H1 (cell line): ENCODE results near the gene MAPRE2. TPM values are rescaled to one million over a fixed set of nuclear protein-coding genes. Genes with fewer than 3 reads are reported as not detected.

Experiments used
- CTCF ChIA-PET: fragments of 300-600 bp; sonication (Branson Sonifier 250); formaldehyde crosslinking; loops from one replicate; lab custom pipeline; 2021; ENCODE audit not compliant: partially characterized antibody; lab: Charles Lee
- POLR2A ChIA-PET: fragments of 300-600 bp; sonication (Branson Sonifier 250); formaldehyde crosslinking; loops from one replicate; lab custom pipeline; 2021; ENCODE audit warnings: inconsistent platforms; ENCODE audit not compliant: partially characterized antibody; lab: Charles Lee
- DNase-seq, 2 experiments: peaks; one replicate each; pipeline versions ENCODE4 v3.0.0 to v3.0.0-alpha.2; 2010 to 2022; ENCODE audit warnings: low spot score in 2 of 2, low read depth in 1 of 2, mixed read lengths in 1 of 2
- FAIRE-seq: peaks from 2 replicates; lab custom pipeline; 2011; peaks lifted over from hg19 to GRCh38; lab: Jason Lieb, UNC
- H2AFZ ChIP-seq: 2 replicates; pipeline ENCODE4 v1.8.1; 2012; ENCODE audit warnings: low read length, inconsistent platforms
- H2AK5ac ChIP-seq: 2 replicates; pipeline ENCODE4 v1.6.1; 2013; ENCODE audit warnings: low read depth, low read length
- H2BK120ac ChIP-seq: replicated peaks from 2 replicates; pipeline ENCODE3; 2013; ENCODE audit warnings: low read depth, low read length, inconsistent platforms
- H2BK12ac ChIP-seq: 2 replicates; pipeline ENCODE4 v1.6.1; 2013; ENCODE audit warnings: low read depth, low read length
- H2BK15ac ChIP-seq: 2 replicates; pipeline ENCODE4 v1.6.1; 2013; ENCODE audit warnings: low read length
- H2BK20ac ChIP-seq: 2 replicates; pipeline ENCODE4 v1.6.1; 2013; ENCODE audit warnings: low read length
- H2BK5ac ChIP-seq: 2 replicates; pipeline ENCODE4 v1.6.1; 2013; ENCODE audit warnings: low read depth, low read length
- H3K14ac ChIP-seq: 2 replicates; pipeline ENCODE4 v1.6.1; 2013; ENCODE audit warnings: inconsistent platforms; ENCODE audit not compliant: insufficient read length
- H3K18ac ChIP-seq: 2 replicates; pipeline ENCODE4 v1.6.1; 2013; ENCODE audit warnings: low read length; ENCODE audit errors: extremely low read depth
- H3K23ac ChIP-seq: 2 replicates; pipeline ENCODE4 v1.6.1; 2013; ENCODE audit warnings: inconsistent platforms; ENCODE audit not compliant: insufficient read length
- H3K23me2 ChIP-seq: 2 replicates; pipeline ENCODE4 v1.6.1; 2013; ENCODE audit warnings: low read depth, low read length
- H3K27ac ChIP-seq: 2 replicates; pipeline ENCODE4 v1.6.1; 2011; ENCODE audit warnings: low read depth, low read length, inconsistent platforms
- H3K27me3 ChIP-seq, 4 experiments: replicated peaks in 1 of 4; 1 replicate in 1 of 4; 2 replicates in 3 of 4; pipeline versions ENCODE4 v1.6.1 to v1.8.1; 2011 to 2013; ENCODE audit warnings: low read length in 3 of 4, mild to moderate bottlenecking in 3 of 4, inconsistent platforms in 2 of 4, mixed read lengths in 2 of 4, moderate library complexity in 1 of 4; ENCODE audit not compliant: control insufficient read depth in 3 of 4, insufficient read depth in 3 of 4; ENCODE audit errors: extremely low read depth in 1 of 4
- H3K36me3 ChIP-seq, 4 experiments: 2 replicates each; pipeline versions ENCODE4 v1.6.1 to v1.8.1; 2011 to 2013; ENCODE audit warnings: mild to moderate bottlenecking in 4 of 4, low read length in 3 of 4, moderate library complexity in 2 of 4, control low read depth in 1 of 4, inconsistent platforms in 1 of 4; ENCODE audit not compliant: insufficient read depth in 4 of 4, control insufficient read depth in 2 of 4
- H3K4ac ChIP-seq: replicated peaks from 2 replicates; pipeline ENCODE3; 2013; ENCODE audit warnings: low read length, low read depth, mixed read lengths, inconsistent platforms; ENCODE audit not compliant: insufficient read length
- H3K4me1 ChIP-seq, 4 experiments: replicated peaks in 1 of 4; 1 replicate in 1 of 4; 2 replicates in 3 of 4; pipeline versions ENCODE4 v1.6.1 to v1.8.1; 2011 to 2013; ENCODE audit warnings: low read length in 3 of 4, inconsistent platforms in 2 of 4, mixed read lengths in 1 of 4; ENCODE audit not compliant: insufficient read depth in 4 of 4, control insufficient read depth in 3 of 4
- H3K4me2 ChIP-seq, 2 experiments: 2 replicates each; pipeline versions ENCODE4 v1.6.1 to v1.8.1; 2011 to 2013; ENCODE audit warnings: low read depth in 2 of 2, low read length in 2 of 2, control low read depth in 1 of 2, inconsistent platforms in 1 of 2, mild to moderate bottlenecking in 1 of 2; ENCODE audit not compliant: insufficient read depth in 1 of 2
- H3K4me3 ChIP-seq, 4 experiments: fragments of 200-600, 300-600 bp in 1 of 4; sonication (generic), shearing (Covaris generic), sonication (Bioruptor Twin) in 1 of 4; 2 replicates each; pipeline versions ENCODE4 v1.5.1 to v1.8.1; 2011 to 2016; ENCODE audit warnings: low read length in 4 of 4, low read depth in 3 of 4, control low read depth in 2 of 4, inconsistent platforms in 2 of 4, mild to moderate bottlenecking in 2 of 4, mixed read lengths in 1 of 4, moderate library complexity in 1 of 4; ENCODE audit not compliant: insufficient read depth in 2 of 4; ENCODE audit errors: extremely low read depth in 1 of 4
- H3K56ac ChIP-seq: replicated peaks from 2 replicates; pipeline ENCODE3; 2013; ENCODE audit warnings: low read depth, mild to moderate bottlenecking, mixed read lengths, low read length, inconsistent platforms; ENCODE audit not compliant: insufficient read length
- H3K79me1 ChIP-seq: 2 replicates; pipeline ENCODE4 v1.6.1; 2013; ENCODE audit warnings: low read depth, low read length, control low read depth
- H3K79me2 ChIP-seq, 2 experiments: 2 replicates each; pipeline versions ENCODE4 v1.6.1 to v1.8.1; 2012 to 2013; ENCODE audit warnings: low read length in 2 of 2, mild to moderate bottlenecking in 2 of 2, inconsistent platforms in 1 of 2; ENCODE audit not compliant: insufficient read depth in 2 of 2, control insufficient read depth in 1 of 2
- H3K9ac ChIP-seq, 4 experiments: replicated peaks in 1 of 4; 1 replicate in 1 of 4; 2 replicates in 3 of 4; pipeline versions ENCODE4 v1.6.1 to v1.8.1; 2011 to 2013; ENCODE audit warnings: low read depth in 3 of 4, low read length in 3 of 4, control low read depth in 2 of 4, mild to moderate bottlenecking in 2 of 4, moderate library complexity in 2 of 4, inconsistent platforms in 1 of 4; ENCODE audit errors: extremely low read depth in 1 of 4
- H3K9me3 ChIP-seq, 2 experiments: 2 replicates each; pipeline versions ENCODE4 v1.6.1 to v1.8.1; 2012 to 2013; ENCODE audit warnings: mild to moderate bottlenecking in 2 of 2, moderate library complexity in 2 of 2, control low read depth in 1 of 2, inconsistent platforms in 1 of 2, low read depth in 1 of 2, low read length in 1 of 2, mixed read lengths in 1 of 2; ENCODE audit not compliant: insufficient read depth in 2 of 2
- H4K20me1 ChIP-seq, 2 experiments: replicated peaks in 1 of 2; 2 replicates each; pipeline versions ENCODE3 to v1.8.1; 2011 to 2013; ENCODE audit warnings: inconsistent platforms in 2 of 2, low read length in 2 of 2, mild to moderate bottlenecking in 1 of 2; ENCODE audit not compliant: insufficient read depth in 2 of 2, control insufficient read depth in 1 of 2
- H4K5ac ChIP-seq: 2 replicates; pipeline ENCODE4 v1.6.1; 2013; ENCODE audit warnings: low read length, low read depth, mixed read lengths, inconsistent platforms; ENCODE audit not compliant: insufficient read length
- H4K8ac ChIP-seq: 2 replicates; pipeline ENCODE4 v1.8.0; 2013; ENCODE audit warnings: mild to moderate bottlenecking, moderate library complexity, low read length, inconsistent platforms; ENCODE audit not compliant: insufficient read depth; ENCODE audit errors: extremely low read depth
- H4K91ac ChIP-seq: replicated peaks from 2 replicates; pipeline ENCODE3; 2013; ENCODE audit warnings: low read length, mixed read lengths, inconsistent platforms; ENCODE audit not compliant: insufficient read length
- CBX5 ChIP-seq: fragments of 300-800, 300-1000 bp; sonication (generic); IDR thresholded peaks from 2 replicates; pipeline ENCODE4 v1.7.1; 2016; ENCODE audit warnings: antibody characterized with exemption, low read length, low read depth
- CBX8 ChIP-seq: fragments of 300-800, 300-1000 bp; sonication (generic); IDR thresholded peaks from 2 replicates; pipeline ENCODE4 v1.7.1; 2016; ENCODE audit warnings: low read depth, low read length, borderline replicate concordance
- CTBP2 ChIP-seq: IDR thresholded peaks from 2 replicates; pipeline ENCODE4 v1.7.0; 2011; ENCODE audit warnings: borderline replicate concordance, mild to moderate bottlenecking, moderate library complexity, mixed read lengths, low read length; ENCODE audit not compliant: insufficient read depth, insufficient read length
- KDM1A ChIP-seq: fragments of 200-600, 300-600 bp; sonication (generic); IDR thresholded peaks from 2 replicates; pipeline ENCODE4 v1.7.1; 2016; ENCODE audit warnings: mild to moderate bottlenecking, low read length, borderline replicate concordance
- KDM5A ChIP-seq: fragments of 200-600 bp; IDR thresholded peaks from 2 replicates; pipeline ENCODE4 v1.7.1; 2012; ENCODE audit warnings: mild to moderate bottlenecking, low read length, inconsistent platforms, mixed read lengths
- NRF1 ChIP-seq: IDR thresholded peaks from 2 replicates; pipeline ENCODE4 v1.6.1; 2011; ENCODE audit warnings: mild to moderate bottlenecking, low read depth, low read length, improper control_type of control experiment
- POU5F1 ChIP-seq: IDR thresholded peaks from 2 replicates; pipeline ENCODE4 v1.6.1; 2011; ENCODE audit warnings: low read depth, mild to moderate bottlenecking, low read length, moderate library complexity
- RNF2 ChIP-seq: fragments of 200-900, 300-1000 bp; sonication (generic); IDR thresholded peaks from 2 replicates; pipeline ENCODE4 v1.7.1; 2016; ENCODE audit warnings: borderline replicate concordance, low read depth, mild to moderate bottlenecking, antibody characterized with exemption, low read length; ENCODE audit not compliant: poor library complexity, severe bottlenecking; ENCODE audit errors: missing control alignments
- RXRA ChIP-seq: IDR thresholded peaks from 2 replicates; pipeline ENCODE4 v1.6.1; 2011; ENCODE audit warnings: low read depth, mild to moderate bottlenecking, low read length, moderate library complexity; ENCODE audit not compliant: insufficient read depth
- TAF7 ChIP-seq: optimal IDR thresholded peaks from 2 replicates; pipeline ENCODE3; 2011; ENCODE audit warnings: low read depth, mild to moderate bottlenecking, inconsistent platforms, low read length, moderate library complexity, borderline replicate concordance
- WGBS, 2 experiments: shearing (Covaris generic) in 1 of 2; methylation state at CpG; one replicate each; pipeline versions ENCODE4 v1.1.6 to v1.1.7; 2013 to 2015; ENCODE audit warnings: low lambda C conversion rate in 2 of 2, mixed read lengths in 2 of 2, inconsistent platforms in 1 of 2, low coverage in 1 of 2, missing lambda C conversion rate in 1 of 2; ENCODE audit not compliant: insufficient replicate concordance in 2 of 2, insufficient coverage in 1 of 2, insufficient read length in 1 of 2; ENCODE audit errors: extremely low coverage in 1 of 2, missing lambda C conversion rate in 1 of 2; 5-methylcytosine and 5-hydroxymethylcytosine counted together
- polyA plus RNA-seq, 7 experiments: library from polyadenylated mRNA; depleted of rRNA in 3 of 7; stranded (reverse) in 5 of 7; unstranded in 2 of 7; fragments of >200 nt in 5 of 7; fragments of 200-250 nt in 2 of 7; gene quantifications; 1 replicate in 5 of 7; 2 replicates in 1 of 7; 4 replicates in 1 of 7; pipeline versions ENCODE4 v1.2.1 to v1.2.3, GENCODE V29; 2011 to 2013; ENCODE audit warnings: missing spikeins in 2 of 7, mixed read lengths in 2 of 7
- total RNA-seq: library from RNA; stranded (reverse); fragmentation: NEBNext Ultra II Directional; extraction: Animal tissue kit (Norgen Biotek cat#: 25700); gene quantifications from 2 replicates; pipeline ENCODE4 v1.2.1, GENCODE V29; 2021
- TF ChIP-seq, protein P1 (sequence below): IDR thresholded peaks from 2 replicates; pipeline ENCODE4 v1.6.1; 2011; ENCODE audit warnings: low read depth, mild to moderate bottlenecking, low read length; ENCODE audit not compliant: insufficient read depth
- TF ChIP-seq, protein P2 (sequence below): IDR thresholded peaks from 2 replicates; pipeline ENCODE4 v1.6.1; 2011; ENCODE audit warnings: low read length, improper control_type of control experiment

Gene MAPRE2
- total and polyA plus RNA-seq, 2 of the 8 experiments (the other 6 are each of a cell fraction or from before 2014, with no cell fraction given): 32.6 to 33.1 TPM

DNA sequence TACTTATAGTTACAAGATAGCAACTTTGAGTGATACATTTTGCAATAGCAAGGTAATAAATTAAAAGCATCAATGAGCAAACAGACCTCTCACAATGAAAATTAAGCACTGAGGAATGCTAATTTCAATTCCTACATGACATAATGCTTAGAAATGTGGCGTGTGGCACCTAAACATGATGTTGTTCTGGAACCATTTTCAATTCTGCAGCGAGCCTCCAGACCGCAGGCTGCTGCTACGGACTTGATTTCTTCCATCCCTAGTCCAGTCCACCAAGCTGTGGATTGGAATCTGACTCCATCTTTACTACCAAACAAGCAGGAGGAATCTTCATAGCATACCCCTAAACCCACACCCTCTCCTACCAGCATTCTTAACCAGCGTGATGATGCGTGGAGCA is 140.9 kb downstream of the MAPRE2 start:
- H3K14ac ChIP-seq: no peak overlapping the region
- no peak overlapping the region for H2BK12ac ChIP-seq
- H3K23ac ChIP-seq: no peak overlapping the region
- 93% methylated on average over 6 of the region's 6 CpGs; no CpG with 5 or more reads in 1 of the 2 experiments for WGBS, 2 experiments
- no peak overlapping the region for H2AK5ac ChIP-seq
- no peak overlapping the region for H2BK20ac ChIP-seq
- H3K56ac ChIP-seq: no peak overlapping the region
- no peak overlapping the region for H3K4me2 ChIP-seq
- no peak overlapping the region for H2BK5ac ChIP-seq
- H2AFZ ChIP-seq: no peak overlapping the region
- no peaks in the 10 kb centered on the region for H3K79me2 ChIP-seq
- no peak overlapping the region for H3K18ac ChIP-seq
- no peak overlapping the region for H4K5ac ChIP-seq
- no peak overlapping the region for H3K4ac ChIP-seq
- H2BK15ac ChIP-seq: no peak overlapping the region
- FAIRE-seq (no peak), DNase-seq (no peak)
- no peaks in the 10 kb centered on the region for H3K79me1 ChIP-seq
- no peaks in the 10 kb centered on the region for H3K9me3 ChIP-seq
- no peak overlapping the region for H3K9ac ChIP-seq
- no peaks in the 10 kb centered on the region for H3K27me3 ChIP-seq
- no peak overlapping the region for H4K91ac ChIP-seq
- H4K20me1 ChIP-seq: no peaks in the 10 kb centered on the region
- H3K4me3 ChIP-seq: no peak overlapping the region
- peaks cover 0 to 2% (median 0%) of the 10 kb centered on the region in 4 experiments; a peak in 2 of 7 replicates for H3K4me1 ChIP-seq
- H3K36me3 ChIP-seq: no peaks in the 10 kb centered on the region
- no peak overlapping the region for H2BK120ac ChIP-seq
- no peak overlapping the region for H3K27ac ChIP-seq
- POLR2A ChIA-PET: no interaction called here
- H4K8ac ChIP-seq: no peak overlapping the region
- no peaks in the 10 kb centered on the region for H3K23me2 ChIP-seq
- CTCF ChIA-PET: no interaction called here
- TF ChIP-seq RXRA: no peak
- TF ChIP-seq TAF7: no peak
- TF ChIP-seq NRF1: no peak
- TF ChIP-seq CBX5: no peak
- no peak for TF ChIP-seq KDM1A
- TF ChIP-seq, protein P1, sequence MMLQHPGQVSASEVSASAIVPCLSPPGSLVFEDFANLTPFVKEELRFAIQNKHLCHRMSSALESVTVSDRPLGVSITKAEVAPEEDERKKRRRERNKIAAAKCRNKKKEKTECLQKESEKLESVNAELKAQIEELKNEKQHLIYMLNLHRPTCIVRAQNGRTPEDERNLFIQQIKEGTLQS: no peak
- no peak for TF ChIP-seq CTBP2
- no peak for TF ChIP-seq POU5F1
- TF ChIP-seq CBX8: no peak
- TF ChIP-seq, protein P2, sequence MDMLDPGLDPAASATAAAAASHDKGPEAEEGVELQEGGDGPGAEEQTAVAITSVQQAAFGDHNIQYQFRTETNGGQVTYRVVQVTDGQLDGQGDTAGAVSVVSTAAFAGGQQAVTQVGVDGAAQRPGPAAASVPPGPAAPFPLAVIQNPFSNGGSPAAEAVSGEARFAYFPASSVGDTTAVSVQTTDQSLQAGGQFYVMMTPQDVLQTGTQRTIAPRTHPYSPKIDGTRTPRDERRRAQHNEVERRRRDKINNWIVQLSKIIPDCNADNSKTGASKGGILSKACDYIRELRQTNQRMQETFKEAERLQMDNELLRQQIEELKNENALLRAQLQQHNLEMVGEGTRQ: no peak
- no peak for TF ChIP-seq RNF2
- no peak for TF ChIP-seq KDM5A
